HFFc6 (cell line): ENCODE results near the gene PXMP4. TPM values are rescaled to one million over a fixed set of nuclear protein-coding genes. Genes with fewer than 3 reads are reported as not detected.

Experiments
- DNase-seq: peaks from one replicate; pipeline ENCODE4 v3.0.0-alpha.2; 2018
- H3K27ac Mint-ChIP-seq: 2 replicates; pipeline ENCODE4 v1.8.0; 2020; ENCODE audit warnings: mild to moderate bottlenecking, mixed read lengths
- H3K27me3 Mint-ChIP-seq: 2 replicates; pipeline ENCODE4 v1.8.0; 2021; ENCODE audit warnings: mild to moderate bottlenecking, moderate library complexity, mixed read lengths; ENCODE audit not compliant: insufficient read depth
- H3K36me3 Mint-ChIP-seq: 2 replicates; pipeline ENCODE4 v1.8.0; 2021; ENCODE audit warnings: low read depth, mixed read lengths
- H3K4me1 Mint-ChIP-seq: 2 replicates; pipeline ENCODE4 v1.8.0; 2020; ENCODE audit warnings: low read depth, mixed read lengths
- H3K4me3 Mint-ChIP-seq: 2 replicates; pipeline ENCODE4 v1.8.0; 2020; ENCODE audit warnings: mild to moderate bottlenecking, moderate library complexity, mixed read lengths
- H3K9me3 Mint-ChIP-seq: 2 replicates; pipeline ENCODE4 v1.8.0; 2020; ENCODE audit warnings: mild to moderate bottlenecking, mixed read lengths
- total RNA-seq, 6 experiments: library from RNA; stranded (reverse); fragmentation: NEBNext Ultra II Directional; extraction: Animal tissue kit (Norgen Biotek cat#: 25700); gene quantifications; 2 replicates in 1 of 6; 3 replicates in 5 of 6; pipeline ENCODE4 v1.2.3, GENCODE V29; 2021
- TF ChIP-seq, protein P1 (sequence below): fragments of 200-600 bp; sonication (generic); IDR thresholded peaks from 2 replicates; pipeline ENCODE4 v1.5.0; 2021; ENCODE audit warnings: antibody characterized with exemption, mild to moderate bottlenecking

Gene PXMP4
- total RNA-seq, 6 experiments from 2014 or later: 8.3 to 14.4 (median 11.4) TPM

DNA sequence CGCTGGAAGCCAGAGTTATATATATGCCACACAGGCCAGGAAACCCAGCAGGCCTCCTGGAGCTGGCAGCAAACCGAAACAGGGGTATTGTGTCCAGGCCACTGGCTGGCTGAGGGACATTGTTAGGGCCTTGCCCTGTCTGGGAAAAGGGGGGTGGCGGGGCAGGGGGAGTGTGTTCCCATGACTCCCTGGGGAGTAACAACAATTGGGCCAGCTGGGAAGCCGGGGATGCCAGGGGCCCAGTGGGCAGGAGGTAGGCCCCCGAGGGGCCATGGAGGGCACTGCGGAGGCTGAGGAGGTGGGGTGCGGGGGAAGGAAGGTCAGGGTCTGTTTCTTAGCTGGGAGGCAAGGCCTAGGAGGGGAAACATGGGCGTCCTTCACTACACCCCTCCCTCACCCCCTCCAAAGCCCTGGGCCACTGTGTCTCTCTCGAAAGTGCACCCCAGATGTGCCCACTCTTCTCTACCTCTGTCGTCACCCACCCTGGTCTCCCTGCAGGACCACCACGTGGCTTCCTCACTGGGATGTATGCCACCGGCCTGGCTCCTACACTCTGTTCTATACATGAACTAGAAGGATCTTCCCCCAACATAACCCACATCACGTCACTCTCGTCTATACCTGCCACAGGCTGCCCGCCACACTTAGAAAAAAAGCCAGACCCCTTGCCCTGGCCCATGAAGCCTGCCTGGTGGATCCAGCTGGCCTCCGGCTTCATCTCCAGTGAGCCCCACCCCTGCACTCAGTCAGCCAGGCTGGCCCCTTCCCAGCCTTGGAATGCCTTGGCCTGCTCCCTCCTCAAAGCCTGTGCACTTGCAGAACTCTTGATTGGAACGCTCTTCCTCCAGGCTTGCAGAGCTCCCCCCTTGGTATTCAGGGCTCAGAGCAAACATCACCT, 26.1 kb downstream of the PXMP4 start:
- Mint-ChIP-seq H3K9me3 (no peaks in the 10 kb centered on the region), H3K36me3 (no peaks in the 10 kb centered on the region), H3K27me3 (no peaks in the 10 kb centered on the region; the same call in 1 of the 2 replicates), H3K4me3 (no peak overlapping the region), H3K4me1 (peaks cover 19% of the 10 kb centered on the region), H3K27ac (no peak overlapping the region)
- TF ChIP-seq, protein P1, sequence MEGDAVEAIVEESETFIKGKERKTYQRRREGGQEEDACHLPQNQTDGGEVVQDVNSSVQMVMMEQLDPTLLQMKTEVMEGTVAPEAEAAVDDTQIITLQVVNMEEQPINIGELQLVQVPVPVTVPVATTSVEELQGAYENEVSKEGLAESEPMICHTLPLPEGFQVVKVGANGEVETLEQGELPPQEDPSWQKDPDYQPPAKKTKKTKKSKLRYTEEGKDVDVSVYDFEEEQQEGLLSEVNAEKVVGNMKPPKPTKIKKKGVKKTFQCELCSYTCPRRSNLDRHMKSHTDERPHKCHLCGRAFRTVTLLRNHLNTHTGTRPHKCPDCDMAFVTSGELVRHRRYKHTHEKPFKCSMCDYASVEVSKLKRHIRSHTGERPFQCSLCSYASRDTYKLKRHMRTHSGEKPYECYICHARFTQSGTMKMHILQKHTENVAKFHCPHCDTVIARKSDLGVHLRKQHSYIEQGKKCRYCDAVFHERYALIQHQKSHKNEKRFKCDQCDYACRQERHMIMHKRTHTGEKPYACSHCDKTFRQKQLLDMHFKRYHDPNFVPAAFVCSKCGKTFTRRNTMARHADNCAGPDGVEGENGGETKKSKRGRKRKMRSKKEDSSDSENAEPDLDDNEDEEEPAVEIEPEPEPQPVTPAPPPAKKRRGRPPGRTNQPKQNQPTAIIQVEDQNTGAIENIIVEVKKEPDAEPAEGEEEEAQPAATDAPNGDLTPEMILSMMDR: no peak
- DNase-seq: no peak

DNA sequence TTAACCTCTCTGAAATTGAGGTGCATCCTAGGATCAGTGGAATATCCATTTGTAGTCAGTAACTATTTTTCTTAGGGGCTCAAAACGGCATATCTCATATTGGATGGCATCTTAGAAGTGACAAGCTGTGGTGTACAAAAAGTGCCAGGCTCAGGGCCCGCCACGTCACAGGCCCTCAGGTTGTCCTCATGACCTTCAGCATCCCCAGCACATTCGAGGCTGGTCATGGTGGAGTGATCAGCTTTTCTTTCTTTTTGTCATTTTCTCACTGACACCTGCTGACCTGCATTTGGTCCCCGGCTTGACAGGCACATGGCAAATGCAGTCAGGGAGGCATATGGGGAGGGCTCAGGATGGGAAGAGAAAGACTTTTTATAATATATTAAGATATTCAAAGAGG, 26.8 kb downstream of the PXMP4 start:
- Mint-ChIP-seq H3K36me3 (no peaks in the 10 kb centered on the region), H3K4me1 (peaks cover 19% of the 10 kb centered on the region), H3K27ac (no peak overlapping the region), H3K9me3 (no peaks in the 10 kb centered on the region), H3K4me3 (no peak overlapping the region), H3K27me3 (no peaks in the 10 kb centered on the region; the same call in 1 of the 2 replicates)
- DNase-seq: no peak
- TF ChIP-seq, protein P1: no peak

DNA sequence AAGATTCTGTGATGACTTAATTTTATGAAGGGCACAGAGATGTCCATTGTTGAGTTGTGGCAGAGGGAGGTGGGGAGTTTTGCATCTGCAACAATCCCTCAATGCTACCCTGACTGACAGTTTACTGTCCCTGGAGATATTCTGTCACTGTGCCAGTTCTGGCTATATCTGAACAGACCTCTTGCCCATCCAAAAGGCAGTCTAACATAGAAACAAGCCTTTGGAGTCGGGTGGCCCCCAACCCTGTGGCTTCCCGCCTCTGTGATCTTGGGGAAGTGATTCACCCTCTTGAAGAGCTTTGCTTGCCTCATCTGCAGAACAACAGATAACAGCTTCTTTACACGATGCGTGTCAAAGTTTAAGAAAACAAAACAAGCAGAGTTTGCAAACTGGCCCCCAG, 30.1 kb downstream of the PXMP4 start:
- Mint-ChIP-seq H3K27ac (no peak overlapping the region), H3K4me1 (peaks cover 22% of the 10 kb centered on the region), H3K27me3 (no peaks in the 10 kb centered on the region; the same call in 1 of the 2 replicates), H3K4me3 (no peak overlapping the region), H3K9me3 (no peaks in the 10 kb centered on the region), H3K36me3 (no peaks in the 10 kb centered on the region)
- no peak for DNase-seq
- TF ChIP-seq, protein P1: no peak

DNA sequence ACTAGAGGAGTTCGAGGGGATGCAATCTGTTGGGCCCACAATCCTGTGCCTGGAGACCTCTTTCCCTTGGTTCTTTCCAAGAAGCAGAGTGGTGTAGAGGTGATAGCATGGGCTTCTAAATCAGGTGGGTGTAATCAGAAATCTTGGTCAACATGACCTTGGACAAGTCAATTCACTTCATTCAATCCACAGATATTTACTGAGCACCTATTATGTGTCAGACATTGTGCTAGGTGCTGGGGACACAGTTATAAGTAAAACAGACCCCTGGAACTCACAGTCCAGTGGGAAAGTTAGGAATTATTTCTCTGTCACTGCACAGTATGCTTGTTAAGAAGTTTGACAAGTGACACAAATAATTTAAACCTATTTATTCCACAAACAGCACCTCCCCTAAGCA, 30.6 kb downstream of the PXMP4 start:
- DNase-seq: no peak
- TF ChIP-seq, protein P1: no peak

DNA sequence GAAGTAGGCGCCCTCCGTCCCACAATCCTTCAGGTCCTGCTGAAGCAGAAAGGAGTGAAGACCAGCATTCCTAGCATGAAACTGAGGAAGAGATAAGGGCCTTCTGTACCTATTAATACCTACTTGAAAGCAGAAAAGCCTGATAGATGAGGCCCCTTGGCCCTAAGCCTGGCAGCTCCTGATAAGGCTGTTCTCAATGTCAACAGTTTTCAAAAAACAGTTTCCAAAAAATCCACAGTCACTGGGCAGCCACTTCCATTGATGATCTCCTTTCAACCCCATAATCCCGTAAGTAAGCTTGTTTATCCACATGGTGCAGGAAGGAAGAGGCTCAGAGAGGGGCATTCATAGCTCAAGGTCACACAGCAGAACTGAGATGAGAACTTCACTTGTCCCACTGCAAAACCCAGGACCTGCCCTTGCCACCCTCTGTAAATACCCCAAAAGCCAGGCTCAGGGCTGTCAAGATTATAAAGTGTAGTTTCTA, 31.1 kb downstream of the PXMP4 start:
- Mint-ChIP-seq H3K36me3 (no peaks in the 10 kb centered on the region), H3K4me3 (no peak overlapping the region), H3K27ac (no peak overlapping the region), H3K9me3 (no peaks in the 10 kb centered on the region), H3K4me1 (peaks cover 31% of the 10 kb centered on the region), H3K27me3 (peaks cover 3% of the 10 kb centered on the region)
- no peak for DNase-seq
- TF ChIP-seq, protein P1: no peak

More for the DNA sequence above, 30.6 kb downstream of the PXMP4 start:
- Mint-ChIP-seq H3K4me3 (no peak overlapping the region), H3K36me3 (no peaks in the 10 kb centered on the region), H3K27ac (no peak overlapping the region), H3K9me3 (no peaks in the 10 kb centered on the region), H3K27me3 (peaks cover 3% of the 10 kb centered on the region), H3K4me1 (peaks cover 26% of the 10 kb centered on the region)
